ENCODE results near the gene ZNF763. TPM values are rescaled to one million over a fixed set of nuclear protein-coding genes. Genes with fewer than 3 reads are reported as not detected.
A peak's percentile ranks its signal among the peaks of the same experiment; 100 is the strongest.
"Not testable (repeated sequence)": the region's sequence is repeated elsewhere in the genome, so short reads cannot be mapped to it uniquely, and the experiment has no call there.

Gene ZNF763
- total RNA-seq, 2 experiments from 2014 or later = 2.5 to 2.9 TPM

DNA sequence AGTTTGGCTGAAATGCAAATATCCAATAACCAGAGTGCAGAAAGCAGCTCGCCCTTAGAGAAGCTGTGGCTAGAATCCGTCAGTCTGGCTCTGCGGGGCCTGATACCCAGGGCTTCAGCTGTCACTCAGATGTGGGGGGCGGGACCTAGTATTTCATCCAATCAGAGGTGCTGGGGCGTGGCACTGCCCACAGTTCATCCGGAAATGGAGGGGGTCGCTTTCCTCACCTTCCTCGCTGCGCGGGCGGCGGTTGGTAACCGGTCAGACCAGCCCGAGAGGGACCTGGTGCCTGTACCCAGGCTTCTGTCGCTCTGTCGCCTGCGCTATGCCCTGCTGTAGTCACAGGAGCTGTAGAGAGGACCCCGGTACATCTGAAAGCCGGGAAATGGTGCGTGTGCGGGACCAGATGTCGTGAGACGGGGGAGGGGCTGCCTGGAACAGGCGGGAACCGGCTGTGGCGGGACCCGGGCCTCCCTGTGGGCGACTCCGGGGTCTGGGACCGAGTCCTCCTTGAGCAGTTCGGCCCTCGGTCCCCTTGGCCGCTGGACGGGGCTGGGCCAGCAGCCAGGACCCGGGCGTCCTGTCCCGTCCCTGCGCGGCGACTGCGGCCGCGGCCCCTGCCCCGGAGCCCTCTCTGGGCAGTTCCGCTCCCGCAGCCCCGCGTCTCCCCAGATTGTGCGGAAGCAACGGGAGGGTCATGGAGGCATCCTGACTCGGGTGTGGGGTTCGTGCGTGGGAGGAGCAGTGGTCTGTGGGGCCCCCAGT is 39.8 kb upstream of the ZNF763 start, which contains the start of gene ZNF700:
TSS of gene ZNF700 (plus strand) at position 222 of the 765 bp plus-strand sequence. CDS start at position 326, 104 bp downstream.
- Mint-ChIP-seq H3K27ac (peak within 1 kb of the TSS; percentile 96), H3K4me3 (peak within 1 kb of the TSS; percentile 98), H3K27me3 (no peaks in the 10 kb centered on the region), H3K36me3 (ENCODE audit: low read depth) (peaks cover 37% of the 10 kb centered on the region), H3K9me3 (no peaks in the 10 kb centered on the region), H3K4me1 (ENCODE audit: low read depth) (peaks cover 42% of the 10 kb centered on the region)
- intact Hi-C loops (cut with DNase I, micrococcal nuclease) = loop anchor here (1.0 to 5.0 kb wide), 4 partner anchors 39 to 742 kb away; partner anchors contain the start of genes MAN2B1 (in 1 of the 2), WDR83 (in 1 of the 2), ZNF491 (in 1 of the 2) and ZNF844 (in 1 of the 2)
- Histone ChIP-seq H3K9me3 (ENCODE audit: control insufficient read depth in 1 of 2, insufficient read depth in 1 of 2, low read length in 2 of 2) (peaks cover 0 to 4% of the 10 kb centered on the region in 2 experiments), H3K27ac (ENCODE audit: low read depth in 1 of 2, low read length in 2 of 2) (peak within 1 kb of the TSS; percentile 88 to 90), H3K36me3 (ENCODE audit: insufficient read depth, low read length) (peaks cover 3% of the 10 kb centered on the region), H3K27me3 (ENCODE audit: control insufficient read depth in 1 of 2, insufficient read depth in 2 of 2, low read length in 2 of 2) (no peaks in the 10 kb centered on the region), H3K4me1 (ENCODE audit: insufficient read depth, low read length) (peaks cover 43% of the 10 kb centered on the region), H3K4me3 (ENCODE audit: low read length) (peak within 1 kb of the TSS; percentile 96)
- ChIA-PET CTCF (interaction anchor here (2.0 to 3.9 kb wide), 7 partner anchors 39 to 216 kb away, joined by 5 to 79 read pairs (median 25); partner anchors contain the start of genes ZNF20, ZNF491 and ZNF763), POLR2A (interaction anchor here (0.5 to 4.0 kb wide), 15 partner anchors 39 to 408 kb away, joined by 3 to 65 read pairs (median 4); partner anchors contain the start of genes ZNF136, ZNF20, ZNF439 and ZNF44)
- DNase-seq = peak; percentile 82 to 94 (median 89)
- ATAC-seq (ENCODE audit: poor library complexity) = peak; percentile 86
- TF ChIP-seq, protein P1, sequence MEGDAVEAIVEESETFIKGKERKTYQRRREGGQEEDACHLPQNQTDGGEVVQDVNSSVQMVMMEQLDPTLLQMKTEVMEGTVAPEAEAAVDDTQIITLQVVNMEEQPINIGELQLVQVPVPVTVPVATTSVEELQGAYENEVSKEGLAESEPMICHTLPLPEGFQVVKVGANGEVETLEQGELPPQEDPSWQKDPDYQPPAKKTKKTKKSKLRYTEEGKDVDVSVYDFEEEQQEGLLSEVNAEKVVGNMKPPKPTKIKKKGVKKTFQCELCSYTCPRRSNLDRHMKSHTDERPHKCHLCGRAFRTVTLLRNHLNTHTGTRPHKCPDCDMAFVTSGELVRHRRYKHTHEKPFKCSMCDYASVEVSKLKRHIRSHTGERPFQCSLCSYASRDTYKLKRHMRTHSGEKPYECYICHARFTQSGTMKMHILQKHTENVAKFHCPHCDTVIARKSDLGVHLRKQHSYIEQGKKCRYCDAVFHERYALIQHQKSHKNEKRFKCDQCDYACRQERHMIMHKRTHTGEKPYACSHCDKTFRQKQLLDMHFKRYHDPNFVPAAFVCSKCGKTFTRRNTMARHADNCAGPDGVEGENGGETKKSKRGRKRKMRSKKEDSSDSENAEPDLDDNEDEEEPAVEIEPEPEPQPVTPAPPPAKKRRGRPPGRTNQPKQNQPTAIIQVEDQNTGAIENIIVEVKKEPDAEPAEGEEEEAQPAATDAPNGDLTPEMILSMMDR (IDR thresholded peaks at IDR 0.05) = no peak

GRCh38 chr19:11925651-11926187 is 39.1 kb upstream of the ZNF763 start:
- not testable (repeated sequence) for ATAC-seq (ENCODE audit: poor library complexity); H3K27me3 Mint-ChIP-seq; DNase-seq; H3K9me3 Mint-ChIP-seq; H3K9me3 ChIP-seq (ENCODE audit: control insufficient read depth in 1 of 2, insufficient read depth in 1 of 2, low read length in 2 of 2); H3K27me3 ChIP-seq (ENCODE audit: control insufficient read depth in 1 of 2, insufficient read depth in 2 of 2, low read length in 2 of 2); H3K36me3 ChIP-seq (ENCODE audit: insufficient read depth, low read length)
- CTCF ChIA-PET = interaction anchor here (2.8 kb wide), 1 partner anchor 215 kb away, joined by 29 read pairs; the partner anchor contains the start of gene ZNF20
- Histone ChIP-seq H3K4me1 (ENCODE audit: insufficient read depth, low read length) (peaks cover 43% of the 10 kb centered on the region), H3K27ac (ENCODE audit: low read depth in 1 of 2, low read length in 2 of 2) (peak overlapping the region; percentile 88 to 90), H3K4me3 (ENCODE audit: low read length) (peak overlapping the region; percentile 96)
- Mint-ChIP-seq H3K36me3 (ENCODE audit: low read depth) (peaks cover 44% of the 10 kb centered on the region), H3K27ac (peak overlapping the region; percentile 96), H3K4me3 (peak overlapping the region; percentile 89), H3K4me1 (ENCODE audit: low read depth) (peaks cover 48% of the 10 kb centered on the region)
- POLR2A ChIA-PET = interaction anchor here (0.7 to 2.4 kb wide), 4 partner anchors 39 to 159 kb away, joined by 3 to 34 read pairs (median 4); partner anchors contain the start of genes ZNF441, ZNF491 and ZNF763
- intact Hi-C loops (cut with DNase I, micrococcal nuclease) = loop anchor here (1.0 to 2.0 kb wide), 3 partner anchors 10 to 139 kb away; partner anchors contain the start of genes ZNF491 (in 1 of the 2) and ZNF844 (in 1 of the 2)

DNA sequence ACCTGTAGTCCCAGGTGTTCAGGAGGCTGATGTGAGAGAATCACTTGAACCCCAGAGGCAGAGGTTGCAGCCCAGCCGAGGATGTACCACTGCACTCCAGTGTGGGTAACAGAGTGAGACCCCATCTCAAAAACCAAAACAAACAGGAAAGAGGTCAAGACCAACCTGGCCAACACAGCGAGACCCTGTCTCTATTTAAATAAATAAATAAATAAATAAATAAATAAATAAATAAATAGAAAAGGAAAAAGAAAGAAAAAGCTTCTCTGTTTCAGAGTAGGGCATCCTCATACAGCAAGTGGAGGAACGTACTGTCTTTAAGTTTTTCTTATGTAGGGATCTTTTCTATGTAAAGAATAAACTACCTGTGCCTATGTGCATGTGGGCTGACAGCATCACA is 37.6 kb upstream of the ZNF763 start:
- no peak overlapping the region for H3K27ac ChIP-seq (ENCODE audit: low read depth in 1 of 2, low read length in 2 of 2)
- POLR2A ChIA-PET = no interaction called here
- H3K9me3 ChIP-seq (ENCODE audit: control insufficient read depth in 1 of 2, insufficient read depth in 1 of 2, low read length in 2 of 2) = peaks cover 0 to 7% of the 10 kb centered on the region in 2 experiments
- Mint-ChIP-seq H3K36me3 (ENCODE audit: low read depth) (peaks cover 53% of the 10 kb centered on the region), H3K4me3 (peak overlapping the region; percentile 89), H3K27ac (peak overlapping the region; percentile 96), H3K4me1 (ENCODE audit: low read depth) (peaks cover 56% of the 10 kb centered on the region), H3K27me3 (no peaks in the 10 kb centered on the region), H3K9me3 (no peaks in the 10 kb centered on the region)
- DNase-seq (no peak), ATAC-seq (ENCODE audit: poor library complexity) (no peak)
- intact Hi-C loops (cut with DNase I, micrococcal nuclease) = no loop called here
- TF ChIP-seq, protein P1 (IDR thresholded peaks at IDR 0.05) = no peak
- H3K27me3 ChIP-seq (ENCODE audit: control insufficient read depth in 1 of 2, insufficient read depth in 2 of 2, low read length in 2 of 2) = no peaks in the 10 kb centered on the region
- peaks cover 43% of the 10 kb centered on the region for H3K4me1 ChIP-seq (ENCODE audit: insufficient read depth, low read length)
- H3K36me3 ChIP-seq (ENCODE audit: insufficient read depth, low read length) = peaks cover 3% of the 10 kb centered on the region
- CTCF ChIA-PET = interaction anchor here (1.0 kb wide), 1 partner anchor 61 kb away, joined by 5 read pairs; no protein-coding TSS in a partner anchor
- no peak overlapping the region for H3K4me3 ChIP-seq (ENCODE audit: low read length)
